ENCODE results near the gene HELZ. TPM values are rescaled to one million over a fixed set of nuclear protein-coding genes. Genes with fewer than 3 reads are reported as not detected.

Gene HELZ
- total and polyA plus RNA-seq, 2 donors (not counting 1 experiment from before 2014, with no cell fraction given), result 10.4 to 97.8 TPM

DNA sequence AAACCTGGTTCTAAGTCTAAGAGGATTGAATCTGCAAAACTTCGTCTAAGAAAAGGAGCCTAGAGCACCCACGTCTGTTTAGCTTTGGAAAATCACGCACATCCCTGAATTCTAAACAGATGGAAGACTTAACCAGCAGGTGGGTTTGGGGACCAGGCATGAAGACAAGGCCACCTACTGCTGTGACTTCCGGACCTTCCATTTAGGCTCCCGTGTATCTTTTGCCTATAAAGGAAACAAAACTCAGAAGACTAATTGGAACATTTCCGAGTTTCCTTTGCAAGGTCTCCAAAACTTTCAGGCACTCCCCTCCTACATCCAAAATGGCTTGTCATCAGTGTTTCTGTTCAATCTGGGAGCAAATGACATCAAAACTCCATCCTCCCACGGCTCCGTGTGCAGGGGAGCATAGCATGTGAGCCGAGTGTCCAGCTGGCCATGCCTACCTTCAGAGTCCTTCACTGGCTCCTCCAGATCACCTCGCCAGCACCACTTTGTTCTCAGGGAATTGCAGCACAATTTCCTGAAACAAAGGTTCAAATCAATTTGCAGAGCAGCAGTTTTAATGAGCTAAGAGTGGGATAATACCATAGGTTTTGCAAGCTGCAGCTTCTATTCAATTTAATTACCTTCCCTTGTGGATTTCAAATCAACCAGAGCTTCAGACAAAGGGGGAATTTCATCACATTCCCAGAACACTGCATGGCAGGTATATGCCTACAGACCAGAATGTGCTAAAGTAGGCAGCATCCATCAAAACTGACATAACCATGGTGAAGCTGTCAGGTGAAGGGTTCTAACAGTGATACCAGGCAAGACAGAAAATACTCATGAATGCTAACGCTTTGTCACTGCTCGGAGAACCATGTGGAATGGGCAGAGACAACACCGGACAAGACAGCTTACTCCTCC is 177.2 kb downstream of the HELZ start:
- Histone ChIP-seq H3K36me3 (replicated peaks in 1 of 2; ENCODE audit: control extremely low read depth in 1 of 2, control insufficient read depth in 1 of 2, extremely low read depth in 1 of 2, insufficient read depth in 2 of 2, low read length in 1 of 2) (peaks cover 2 to 3% of the 10 kb centered on the region in 2 experiments), H3K4me2 (replicated peaks; ENCODE audit: low read depth, low read length, poor library complexity, severe bottlenecking) (no peak overlapping the region), H3K9me3 (ENCODE audit: control extremely low read depth in 1 of 3, control insufficient read depth in 2 of 3, insufficient read depth in 1 of 3, low read length in 2 of 3) (no peaks in the 10 kb centered on the region), H3K4me1 (ENCODE audit: control insufficient read depth in 2 of 2, insufficient read depth in 2 of 2, low read length in 2 of 2) (no peaks in the 10 kb centered on the region), H3K4me3 (ENCODE audit: control extremely low read depth in 1 of 5, extremely low read depth in 1 of 5, insufficient read depth in 1 of 5, low read depth in 2 of 5, low read length in 4 of 5) (no peak overlapping the region), H3K27me3 (replicated peaks in 1 of 4; ENCODE audit: control extremely low read depth in 1 of 4, control insufficient read depth in 3 of 4, insufficient read depth in 4 of 4, low read length in 3 of 4) (no peaks in the 10 kb centered on the region), H4K20me1 (ENCODE audit: control insufficient read depth, insufficient read depth, low read length, poor library complexity, severe bottlenecking) (no peaks in the 10 kb centered on the region), H2AFZ (ENCODE audit: insufficient read depth, low read depth, low read length, poor library complexity, severe bottlenecking) (no peak overlapping the region), H3K79me2 (ENCODE audit: control insufficient read depth, insufficient read depth, low read length) (no peaks in the 10 kb centered on the region), H3K9ac (ENCODE audit: low read length) (no peak overlapping the region), H3K27ac (ENCODE audit: low read length in 2 of 2) (no peak overlapping the region)
- ATAC-seq (ENCODE audit: low read depth) (no peak), DNase-seq (no peak)
- H3K4me1 Mint-ChIP-seq, result no peaks in the 10 kb centered on the region
- WGBS (ENCODE audit: insufficient coverage), result 100% methylated on average over 6 of the region's 13 CpGs
- H3K9me3 Mint-ChIP-seq (ENCODE audit: insufficient read depth), result no peaks in the 10 kb centered on the region
- no peak overlapping the region for H3K27ac Mint-ChIP-seq
- H3K4me3 Mint-ChIP-seq, result no peak overlapping the region
- H3K27me3 Mint-ChIP-seq, result no peaks in the 10 kb centered on the region
- TF ChIP-seq, protein P1, sequence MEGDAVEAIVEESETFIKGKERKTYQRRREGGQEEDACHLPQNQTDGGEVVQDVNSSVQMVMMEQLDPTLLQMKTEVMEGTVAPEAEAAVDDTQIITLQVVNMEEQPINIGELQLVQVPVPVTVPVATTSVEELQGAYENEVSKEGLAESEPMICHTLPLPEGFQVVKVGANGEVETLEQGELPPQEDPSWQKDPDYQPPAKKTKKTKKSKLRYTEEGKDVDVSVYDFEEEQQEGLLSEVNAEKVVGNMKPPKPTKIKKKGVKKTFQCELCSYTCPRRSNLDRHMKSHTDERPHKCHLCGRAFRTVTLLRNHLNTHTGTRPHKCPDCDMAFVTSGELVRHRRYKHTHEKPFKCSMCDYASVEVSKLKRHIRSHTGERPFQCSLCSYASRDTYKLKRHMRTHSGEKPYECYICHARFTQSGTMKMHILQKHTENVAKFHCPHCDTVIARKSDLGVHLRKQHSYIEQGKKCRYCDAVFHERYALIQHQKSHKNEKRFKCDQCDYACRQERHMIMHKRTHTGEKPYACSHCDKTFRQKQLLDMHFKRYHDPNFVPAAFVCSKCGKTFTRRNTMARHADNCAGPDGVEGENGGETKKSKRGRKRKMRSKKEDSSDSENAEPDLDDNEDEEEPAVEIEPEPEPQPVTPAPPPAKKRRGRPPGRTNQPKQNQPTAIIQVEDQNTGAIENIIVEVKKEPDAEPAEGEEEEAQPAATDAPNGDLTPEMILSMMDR (IDR thresholded peaks at IDR 0.05), result no peak
- TF ChIP-seq EZH2 (IDR thresholded peaks at IDR 0.05; ENCODE audit: borderline replicate concordance, insufficient read depth, low read depth, low read length, poor library complexity, severe bottlenecking), result no peak
- intact Hi-C loops (cut with micrococcal nuclease), result no loop called here
- ChIA-PET POLR2A (no interaction called here), CTCF (no interaction called here)

DNA sequence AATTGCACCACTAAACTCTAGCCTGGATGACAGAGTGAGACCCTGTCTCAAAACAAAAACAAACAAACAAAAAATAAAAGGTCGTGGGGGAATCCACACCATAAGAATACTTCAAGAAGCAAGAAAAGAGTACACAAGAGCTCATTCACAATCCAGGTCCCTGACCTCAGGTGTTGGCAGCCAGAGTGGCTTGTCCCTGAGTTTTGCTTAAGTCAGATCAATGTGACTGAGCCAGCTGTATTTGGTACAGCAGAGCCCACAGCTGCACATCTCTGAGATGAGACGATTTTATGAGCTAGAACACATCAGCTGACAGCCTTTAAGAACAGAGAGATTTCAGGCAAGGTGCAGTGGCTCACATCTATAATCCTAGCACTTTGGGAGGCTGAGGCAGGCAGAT is 178.3 kb downstream of the HELZ start:
- no peak for TF ChIP-seq EZH2 (IDR thresholded peaks at IDR 0.05; ENCODE audit: borderline replicate concordance, insufficient read depth, low read depth, low read length, poor library complexity, severe bottlenecking)
- TF ChIP-seq, protein P1 (IDR thresholded peaks at IDR 0.05), result no peak
- H3K4me3 Mint-ChIP-seq, result no peak overlapping the region
- CTCF ChIA-PET, result no interaction called here
- no peaks in the 10 kb centered on the region for H3K9me3 Mint-ChIP-seq (ENCODE audit: insufficient read depth)
- DNase-seq, result no peak
- Histone ChIP-seq H3K79me2 (ENCODE audit: control insufficient read depth, insufficient read depth, low read length) (no peaks in the 10 kb centered on the region), H3K4me1 (ENCODE audit: control insufficient read depth in 2 of 2, insufficient read depth in 2 of 2, low read length in 2 of 2) (no peaks in the 10 kb centered on the region), H2AFZ (ENCODE audit: insufficient read depth, low read depth, low read length, poor library complexity, severe bottlenecking) (no peak overlapping the region), H3K9me3 (ENCODE audit: control extremely low read depth in 1 of 3, control insufficient read depth in 2 of 3, insufficient read depth in 1 of 3, low read length in 2 of 3) (no peaks in the 10 kb centered on the region), H3K4me3 (ENCODE audit: control extremely low read depth in 1 of 5, extremely low read depth in 1 of 5, insufficient read depth in 1 of 5, low read depth in 2 of 5, low read length in 4 of 5) (no peak overlapping the region), H3K27ac (ENCODE audit: low read length in 2 of 2) (no peak overlapping the region), H3K9ac (ENCODE audit: low read length) (no peak overlapping the region), H3K27me3 (replicated peaks in 1 of 4; ENCODE audit: control extremely low read depth in 1 of 4, control insufficient read depth in 3 of 4, insufficient read depth in 4 of 4, low read length in 3 of 4) (no peaks in the 10 kb centered on the region), H3K4me2 (replicated peaks; ENCODE audit: low read depth, low read length, poor library complexity, severe bottlenecking) (no peak overlapping the region), H3K36me3 (replicated peaks in 1 of 2; ENCODE audit: control extremely low read depth in 1 of 2, control insufficient read depth in 1 of 2, extremely low read depth in 1 of 2, insufficient read depth in 2 of 2, low read length in 1 of 2) (peaks cover 0 to 2% of the 10 kb centered on the region in 2 experiments), H4K20me1 (ENCODE audit: control insufficient read depth, insufficient read depth, low read length, poor library complexity, severe bottlenecking) (no peaks in the 10 kb centered on the region)
- 93% methylated on average over 2 of the region's 2 CpGs for WGBS (ENCODE audit: insufficient coverage)
- intact Hi-C loops (cut with micrococcal nuclease), result no loop called here
- no peaks in the 10 kb centered on the region for H3K4me1 Mint-ChIP-seq
- ATAC-seq (ENCODE audit: low read depth), result no peak
- H3K27me3 Mint-ChIP-seq, result no peaks in the 10 kb centered on the region
- POLR2A ChIA-PET, result no interaction called here
- H3K27ac Mint-ChIP-seq, result no peak overlapping the region

Data from B cell (primary cell).